Measurements from ENCODE around the gene KCTD8. TPM values are rescaled to one million over a fixed set of nuclear protein-coding genes. Genes with fewer than 3 reads are reported as not detected.

Gene KCTD8
- not detected for total RNA-seq

GRCh38 chr4:44448521-44449461 lies at the start of gene KCTD8:
TSS of gene KCTD8 (minus strand) at chr4:44448809.
- Mint-ChIP-seq H3K9me3 (ENCODE audit: low read depth) (no peaks in the 10 kb centered on the region), H3K27ac (no peak within 1 kb of the TSS)
- intact Hi-C loops (cut with DNase I, micrococcal nuclease), result loop anchor here (2.0 to 5.0 kb wide), 2 partner anchors 179 to 180 kb away; no protein-coding TSS in a partner anchor

GRCh38 chr4:44494810-44495701 lies 46.4 kb upstream of the KCTD8 start:
- Mint-ChIP-seq H3K9me3 (ENCODE audit: low read depth) (no peaks in the 10 kb centered on the region), H3K4me1 (no peaks in the 10 kb centered on the region), H3K27ac (no peak overlapping the region), H3K27me3 (peaks cover 2% of the 10 kb centered on the region), H3K4me3 (no peak overlapping the region), H3K36me3 (ENCODE audit: low read depth) (no peaks in the 10 kb centered on the region)
- DNase-seq, result no peak
- intact Hi-C loops (cut with DNase I, micrococcal nuclease), result loop anchor here in 1 of 2 experiments (10.0 kb wide), 1 partner anchor 1500 kb away; no protein-coding TSS in a partner anchor
- CTCF ChIA-PET, result interaction anchor here (1.3 kb wide), 1 partner anchor 15 kb away, joined by 6 read pairs; no protein-coding TSS in a partner anchor
- POLR2A ChIA-PET, result no interaction called here
- no peak for ATAC-seq

More at GRCh38 chr4:44448521-44449461, at the start of gene KCTD8:
- ChIA-PET CTCF (interaction anchor here (0.6 to 0.9 kb wide), 4 partner anchors 9 to 1090 kb away, joined by 3 read pairs; no protein-coding TSS in a partner anchor), POLR2A (interaction anchor here (0.7 kb wide), 1 partner anchor 229 kb away, joined by 4 read pairs; the partner anchor contains the start of gene GUF1)
- Mint-ChIP-seq H3K27me3 (peaks cover 47% of the 10 kb centered on the region), H3K4me3 (peak within 1 kb of the TSS; percentile 52), H3K36me3 (ENCODE audit: low read depth) (peaks cover 6% of the 10 kb centered on the region), H3K4me1 (peaks cover 8% of the 10 kb centered on the region)
- DNase-seq, result peak; percentile 86
- peak; percentile 96 for ATAC-seq

- ChIA-PET CTCF (interaction anchor here (1.3 kb wide), 1 partner anchor 17 kb away, joined by 6 read pairs; no protein-coding TSS in a partner anchor), POLR2A (no interaction called here)
- DNase-seq (no peak), ATAC-seq (no peak)
- Mint-ChIP-seq H3K27me3 (peaks cover 2% of the 10 kb centered on the region), H3K36me3 (ENCODE audit: low read depth) (no peaks in the 10 kb centered on the region), H3K27ac (no peak overlapping the region), H3K4me1 (no peaks in the 10 kb centered on the region), H3K9me3 (ENCODE audit: low read depth) (no peaks in the 10 kb centered on the region), H3K4me3 (no peak overlapping the region)
- intact Hi-C loops (cut with DNase I, micrococcal nuclease), result loop anchor here in 1 of 2 experiments (10.0 kb wide), 1 partner anchor 1499 kb away; no protein-coding TSS in a partner anchor
Observed at GRCh38 chr4:44493924-44494323, 45.3 kb upstream of the KCTD8 start.

GRCh38 chr4:44487341-44487740 lies 38.7 kb upstream of the KCTD8 start:
- ChIA-PET CTCF (no interaction called here), POLR2A (interaction anchor here (0.6 kb wide), 1 partner anchor 107 kb away, joined by 3 read pairs; no protein-coding TSS in a partner anchor)
- Mint-ChIP-seq H3K36me3 (ENCODE audit: low read depth) (no peaks in the 10 kb centered on the region), H3K9me3 (ENCODE audit: low read depth) (peaks cover 7% of the 10 kb centered on the region), H3K27me3 (no peaks in the 10 kb centered on the region), H3K4me1 (no peaks in the 10 kb centered on the region), H3K4me3 (no peak overlapping the region), H3K27ac (no peak overlapping the region)
- intact Hi-C loops (cut with DNase I, micrococcal nuclease), result no loop called here
- DNase-seq, result no peak
- ATAC-seq, result no peak

GRCh38 chr4:44479731-44480130 lies 31.1 kb upstream of the KCTD8 start:
- H3K4me1 Mint-ChIP-seq, result no peaks in the 10 kb centered on the region
- intact Hi-C loops (cut with DNase I, micrococcal nuclease), result no loop called here
- no peak overlapping the region for H3K4me3 Mint-ChIP-seq
- H3K9me3 Mint-ChIP-seq (ENCODE audit: low read depth), result peaks cover 6% of the 10 kb centered on the region
- DNase-seq, result no peak
- H3K27ac Mint-ChIP-seq, result no peak overlapping the region
- ChIA-PET POLR2A (no interaction called here), CTCF (no interaction called here)
- H3K36me3 Mint-ChIP-seq (ENCODE audit: low read depth), result no peaks in the 10 kb centered on the region
- no peak for ATAC-seq
- H3K27me3 Mint-ChIP-seq, result no peaks in the 10 kb centered on the region

- Mint-ChIP-seq H3K4me1 (no peaks in the 10 kb centered on the region), H3K9me3 (ENCODE audit: low read depth) (peaks cover 1% of the 10 kb centered on the region), H3K36me3 (ENCODE audit: low read depth) (no peaks in the 10 kb centered on the region), H3K27me3 (peaks cover 2% of the 10 kb centered on the region), H3K27ac (no peak overlapping the region), H3K4me3 (no peak overlapping the region)
- ATAC-seq (no peak), DNase-seq (no peak)
- POLR2A ChIA-PET, result no interaction called here
- intact Hi-C loops (cut with DNase I, micrococcal nuclease), result no loop called here
- CTCF ChIA-PET, result no interaction called here
Observed at GRCh38 chr4:44462259-44462658, 13.7 kb upstream of the KCTD8 start.

GRCh38 chr4:44447563-44448504 lies 775 bp downstream of the KCTD8 start:
- peak; percentile 13 for DNase-seq
- ATAC-seq, result no peak
- Mint-ChIP-seq H3K27ac (no peak overlapping the region), H3K36me3 (ENCODE audit: low read depth) (peaks cover 6% of the 10 kb centered on the region), H3K4me1 (peaks cover 8% of the 10 kb centered on the region), H3K27me3 (peaks cover 45% of the 10 kb centered on the region), H3K9me3 (ENCODE audit: low read depth) (no peaks in the 10 kb centered on the region), H3K4me3 (no peak overlapping the region)
- intact Hi-C loops (cut with DNase I, micrococcal nuclease), result loop anchor here (2.0 to 5.0 kb wide), 2 partner anchors 179 to 181 kb away; no protein-coding TSS in a partner anchor
- ChIA-PET POLR2A (no interaction called here), CTCF (interaction anchor here (0.9 kb wide), 1 partner anchor 472 kb away, joined by 3 read pairs; no protein-coding TSS in a partner anchor)

GRCh38 chr4:44446801-44447562 lies 1.6 kb downstream of the KCTD8 start:
- H3K27ac Mint-ChIP-seq, result no peak overlapping the region
- no peak overlapping the region for H3K4me3 Mint-ChIP-seq
- peaks cover 8% of the 10 kb centered on the region for H3K4me1 Mint-ChIP-seq
- intact Hi-C loops (cut with DNase I, micrococcal nuclease), result loop anchor here in 1 of 2 experiments (5.0 kb wide), 1 partner anchor 180 kb away; no protein-coding TSS in a partner anchor
- ChIA-PET POLR2A (no interaction called here), CTCF (no interaction called here)
- DNase-seq, result no peak
- H3K36me3 Mint-ChIP-seq (ENCODE audit: low read depth), result peaks cover 6% of the 10 kb centered on the region
- H3K9me3 Mint-ChIP-seq (ENCODE audit: low read depth), result no peaks in the 10 kb centered on the region
- H3K27me3 Mint-ChIP-seq, result peaks cover 44% of the 10 kb centered on the region
- ATAC-seq, result no peak

GRCh38 chr4:44446191-44446590 lies 2.4 kb downstream of the KCTD8 start:
- ChIA-PET POLR2A (no interaction called here), CTCF (interaction anchor here (1.6 kb wide), 1 partner anchor 8 kb away, joined by 3 read pairs; no protein-coding TSS in a partner anchor)
- intact Hi-C loops (cut with DNase I, micrococcal nuclease), result loop anchor here in 1 of 2 experiments (5.0 kb wide), 1 partner anchor 181 kb away; no protein-coding TSS in a partner anchor
- H3K27me3 Mint-ChIP-seq, result peaks cover 41% of the 10 kb centered on the region
- peaks cover 8% of the 10 kb centered on the region for H3K4me1 Mint-ChIP-seq
- no peak overlapping the region for H3K4me3 Mint-ChIP-seq
- no peak overlapping the region for H3K27ac Mint-ChIP-seq
- peaks cover 6% of the 10 kb centered on the region for H3K36me3 Mint-ChIP-seq (ENCODE audit: low read depth)
- ATAC-seq (no peak), DNase-seq (no peak)
- no peaks in the 10 kb centered on the region for H3K9me3 Mint-ChIP-seq (ENCODE audit: low read depth)

- ATAC-seq (no peak), DNase-seq (no peak)
- H3K27me3 Mint-ChIP-seq, result peaks cover 4% of the 10 kb centered on the region
- H3K27ac Mint-ChIP-seq, result no peak overlapping the region
- ChIA-PET CTCF (no interaction called here), POLR2A (no interaction called here)
- H3K4me3 Mint-ChIP-seq, result no peak overlapping the region
- H3K4me1 Mint-ChIP-seq, result no peaks in the 10 kb centered on the region
- H3K36me3 Mint-ChIP-seq (ENCODE audit: low read depth), result no peaks in the 10 kb centered on the region
- H3K9me3 Mint-ChIP-seq (ENCODE audit: low read depth), result no peaks in the 10 kb centered on the region
- intact Hi-C loops (cut with DNase I, micrococcal nuclease), result no loop called here
Observed at GRCh38 chr4:44438687-44439086, 9.9 kb downstream of the KCTD8 start.
